HG03378 (cell line): ENCODE results near the gene GGA3.
"Not testable (repeated sequence)": the region's sequence is repeated elsewhere in the genome, so short reads cannot be mapped to it uniquely, and the experiment has no call there.

Source experiments
- ATAC-seq: cut with Tn5 transposase; IDR thresholded peaks from one replicate; pipeline ENCODE4 v1.9.1; 2021; ENCODE audit warnings: mild to moderate bottlenecking, moderate library complexity; ENCODE audit not compliant: unreplicated experiment

GGA3 gene, protein sequence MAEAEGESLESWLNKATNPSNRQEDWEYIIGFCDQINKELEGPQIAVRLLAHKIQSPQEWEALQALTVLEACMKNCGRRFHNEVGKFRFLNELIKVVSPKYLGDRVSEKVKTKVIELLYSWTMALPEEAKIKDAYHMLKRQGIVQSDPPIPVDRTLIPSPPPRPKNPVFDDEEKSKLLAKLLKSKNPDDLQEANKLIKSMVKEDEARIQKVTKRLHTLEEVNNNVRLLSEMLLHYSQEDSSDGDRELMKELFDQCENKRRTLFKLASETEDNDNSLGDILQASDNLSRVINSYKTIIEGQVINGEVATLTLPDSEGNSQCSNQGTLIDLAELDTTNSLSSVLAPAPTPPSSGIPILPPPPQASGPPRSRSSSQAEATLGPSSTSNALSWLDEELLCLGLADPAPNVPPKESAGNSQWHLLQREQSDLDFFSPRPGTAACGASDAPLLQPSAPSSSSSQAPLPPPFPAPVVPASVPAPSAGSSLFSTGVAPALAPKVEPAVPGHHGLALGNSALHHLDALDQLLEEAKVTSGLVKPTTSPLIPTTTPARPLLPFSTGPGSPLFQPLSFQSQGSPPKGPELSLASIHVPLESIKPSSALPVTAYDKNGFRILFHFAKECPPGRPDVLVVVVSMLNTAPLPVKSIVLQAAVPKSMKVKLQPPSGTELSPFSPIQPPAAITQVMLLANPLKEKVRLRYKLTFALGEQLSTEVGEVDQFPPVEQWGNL

GRCh38 chr17:75261336-75262111, at the start of gene GGA3, which contains the start of gene MRPS7:
TSS of gene GGA3 (minus strand) at chr17:75261606. CDS start at chr17:75261587, 19 bp downstream.
TSS of gene MRPS7 (plus strand) at chr17:75261879. CDS start at chr17:75261901, 22 bp downstream.
- peak; percentile 60 for ATAC-seq

DNA sequence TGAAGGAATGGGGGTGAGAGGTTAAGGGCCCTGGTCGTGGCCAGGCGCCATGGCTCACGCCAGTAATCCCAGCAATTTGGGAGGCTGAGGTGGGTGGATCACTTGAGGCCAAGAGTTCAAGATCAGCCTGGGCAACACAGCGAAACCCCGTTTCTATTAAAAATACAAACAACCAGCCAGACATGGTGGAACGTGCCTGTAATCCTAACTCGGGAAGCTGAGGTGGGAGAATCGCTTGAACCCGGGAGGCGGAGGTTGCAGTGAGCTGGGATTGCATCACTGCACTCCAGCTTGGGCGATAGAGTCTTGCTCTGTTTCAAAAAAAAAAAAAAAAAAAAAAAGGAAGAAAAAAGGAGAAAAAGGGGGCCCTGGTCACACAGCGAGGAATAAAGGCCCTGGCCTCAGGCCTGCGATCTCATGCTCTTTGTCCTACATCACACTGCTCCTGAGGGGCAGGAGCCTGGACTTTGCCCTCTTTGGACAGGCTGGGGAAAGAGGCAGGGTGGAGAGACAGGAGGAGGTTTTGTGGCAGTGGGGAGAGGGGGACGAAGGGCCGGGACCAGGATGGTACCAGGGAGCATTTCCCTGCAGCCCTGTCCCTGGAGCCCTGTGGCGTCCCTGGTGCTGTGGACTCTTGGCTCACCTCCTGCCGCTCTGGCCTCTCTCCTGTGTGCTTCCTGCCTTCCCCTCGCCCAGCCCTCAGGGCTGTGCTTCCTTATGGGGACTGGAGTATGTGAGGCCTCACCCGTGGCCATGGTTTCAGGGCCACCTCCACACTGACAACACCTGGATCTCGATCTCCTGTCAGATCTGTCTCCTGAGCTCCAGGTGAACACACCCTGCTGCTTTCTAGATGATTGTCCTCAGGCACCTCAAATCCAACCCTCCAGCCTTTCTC, 47.6 kb upstream of the GGA3 start:
- ATAC-seq, result no peak

DNA sequence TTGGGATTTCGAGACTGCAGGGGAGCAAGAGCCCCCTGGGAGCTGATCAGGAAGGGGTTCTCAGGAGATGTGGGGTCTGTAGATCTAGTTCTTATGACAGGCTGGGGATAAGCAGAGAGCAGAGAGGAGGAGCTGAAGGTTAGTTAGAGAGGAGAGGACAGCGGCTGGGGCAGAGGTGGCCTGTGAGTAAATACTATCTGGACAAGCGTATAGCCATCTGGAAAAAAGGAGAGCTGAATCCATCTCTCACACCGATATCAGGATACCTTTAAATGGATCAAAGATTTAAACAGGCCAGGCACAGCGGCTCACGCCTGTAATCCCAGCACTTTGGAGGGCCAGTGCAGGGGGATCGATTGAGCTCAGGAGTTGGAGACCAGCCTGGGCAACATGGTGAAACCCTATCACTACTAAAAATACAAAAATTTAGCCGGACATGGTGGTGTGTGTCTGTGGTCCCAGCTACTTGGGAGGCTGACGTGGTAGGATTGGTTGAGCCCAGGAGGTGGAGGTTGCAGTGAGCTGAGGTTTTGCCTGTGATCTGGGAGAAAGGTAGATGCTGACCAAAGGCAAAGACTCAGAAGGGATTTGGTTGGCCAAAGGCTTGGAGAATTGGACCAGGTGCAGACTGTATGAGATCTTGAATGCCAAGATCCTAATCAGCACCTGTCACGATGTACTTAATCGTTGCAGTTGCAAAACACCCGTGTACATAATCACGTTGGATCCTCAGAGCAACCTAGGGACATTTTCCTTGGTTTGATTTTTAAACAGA, 46.7 kb upstream of the GGA3 start:
- ATAC-seq, result no peak

- no peak for ATAC-seq
Observed at GRCh38 chr17:75301502-75302206, 40.2 kb upstream of the GGA3 start.

DNA sequence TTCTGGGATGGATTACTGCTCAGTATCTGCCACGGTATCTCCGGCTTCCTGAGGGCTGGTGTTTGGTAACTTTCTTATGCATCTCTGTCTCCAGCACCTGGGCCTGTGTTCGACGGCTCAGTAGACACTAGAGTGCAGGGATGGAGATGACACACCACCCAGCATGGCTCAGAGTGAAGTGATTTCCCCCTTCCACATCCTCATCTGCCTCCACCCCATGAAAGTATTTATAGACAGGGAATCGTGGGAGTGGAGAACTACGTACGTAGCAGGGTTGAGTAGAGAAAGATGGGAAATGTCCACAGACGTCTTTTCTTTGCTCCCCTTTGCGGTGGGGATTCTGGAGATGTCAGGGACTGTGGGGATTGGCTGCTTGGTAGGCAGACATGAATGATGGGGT, 39.6 kb upstream of the GGA3 start:
- no peak for ATAC-seq

- no peak for ATAC-seq
Observed at GRCh38 chr17:75300280-75300679, 38.9 kb upstream of the GGA3 start.

GRCh38 chr17:75295201-75296158, 34.1 kb upstream of the GGA3 start:
- peak; percentile 56 for ATAC-seq

- ATAC-seq, result not testable (repeated sequence)
Observed at GRCh38 chr17:75292810-75293448, 31.5 kb upstream of the GGA3 start.

GRCh38 chr17:75289832-75290337, 28.5 kb upstream of the GGA3 start:
- ATAC-seq, result peak; percentile 24

DNA sequence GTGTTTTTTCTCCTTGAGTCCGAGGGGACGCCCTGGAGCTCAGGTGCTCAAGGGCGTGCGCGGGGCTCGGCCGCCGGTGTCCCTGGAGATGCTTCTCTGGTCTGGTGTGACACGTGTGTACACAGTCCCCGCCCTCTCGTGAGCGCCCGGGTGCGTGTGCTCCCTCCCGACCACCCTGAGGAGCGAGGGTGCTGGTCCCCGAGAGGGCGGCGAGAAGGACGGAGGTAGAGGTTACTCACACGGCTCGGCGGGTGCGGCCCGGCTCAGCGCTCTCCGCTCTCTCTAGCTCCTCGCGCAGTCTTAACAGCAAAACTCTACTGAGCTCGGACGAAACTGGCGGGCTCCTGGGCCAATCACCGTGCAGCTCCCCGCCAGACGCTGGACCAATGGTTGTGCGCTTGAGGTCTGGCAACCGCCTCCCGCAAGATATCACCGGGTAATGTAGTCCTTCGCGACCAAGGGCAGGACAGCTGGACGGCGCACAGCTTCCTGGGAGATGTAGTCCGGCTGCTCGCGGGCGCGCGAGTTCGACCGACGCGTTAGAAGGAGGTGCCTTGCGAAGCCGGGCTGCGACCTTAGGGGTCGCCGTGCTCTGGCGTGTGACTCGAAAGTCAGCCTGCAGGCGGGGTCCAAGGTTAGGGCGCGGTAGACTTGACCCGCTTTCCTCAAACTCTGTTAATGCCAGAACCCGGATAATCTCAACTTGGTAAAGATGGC, 27.9 kb upstream of the GGA3 start, which contains the start of gene SLC25A19:
SLC25A19 (minus strand) TSS at position 319 of the 717 bp plus-strand sequence. CDS start 2,669 bp downstream, outside the sequence.
- ATAC-seq, result peak; percentile 91

- ATAC-seq, result peak; percentile 15
Observed at GRCh38 chr17:75288770-75289114, 27.3 kb upstream of the GGA3 start.

DNA sequence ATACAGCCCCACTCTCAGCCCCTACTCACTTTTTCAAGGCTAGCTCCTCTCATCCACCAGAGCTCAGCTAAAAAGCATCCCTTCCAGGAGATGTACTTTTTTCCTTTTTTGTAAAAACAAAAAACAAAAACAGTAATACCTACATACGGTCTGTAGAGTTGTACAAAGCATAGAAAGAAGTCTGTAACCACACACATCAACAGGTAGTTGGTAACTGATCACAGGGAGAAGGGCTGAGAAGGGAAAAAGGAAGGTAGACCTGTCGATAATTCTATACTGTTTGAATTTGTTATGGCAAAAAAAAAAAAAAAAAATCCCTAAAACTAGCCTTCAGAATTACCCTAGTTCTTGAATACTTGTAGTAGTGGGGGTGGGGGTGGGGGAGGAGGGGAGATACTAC, 27.0 kb upstream of the GGA3 start:
- no peak for ATAC-seq

DNA sequence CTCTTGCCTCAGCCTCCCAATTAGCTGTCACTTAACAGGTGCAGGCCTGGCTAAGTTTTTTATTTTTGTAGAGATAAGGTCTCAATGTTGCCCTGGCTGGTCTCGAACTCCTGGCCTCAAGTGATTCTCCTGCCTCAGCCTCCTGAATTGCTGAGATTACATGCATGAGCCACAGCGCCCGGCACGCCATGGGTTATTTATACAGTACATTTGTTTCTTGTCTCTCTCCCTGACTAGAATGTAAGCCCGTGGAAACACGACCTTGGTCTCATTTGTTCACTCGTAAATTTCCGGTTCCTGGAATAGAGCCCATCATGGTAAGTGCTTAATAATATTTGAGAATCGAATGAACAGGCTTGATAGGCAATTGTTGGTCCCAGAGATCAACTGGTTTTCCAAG, 25.8 kb upstream of the GGA3 start:
- ATAC-seq, result no peak

DNA sequence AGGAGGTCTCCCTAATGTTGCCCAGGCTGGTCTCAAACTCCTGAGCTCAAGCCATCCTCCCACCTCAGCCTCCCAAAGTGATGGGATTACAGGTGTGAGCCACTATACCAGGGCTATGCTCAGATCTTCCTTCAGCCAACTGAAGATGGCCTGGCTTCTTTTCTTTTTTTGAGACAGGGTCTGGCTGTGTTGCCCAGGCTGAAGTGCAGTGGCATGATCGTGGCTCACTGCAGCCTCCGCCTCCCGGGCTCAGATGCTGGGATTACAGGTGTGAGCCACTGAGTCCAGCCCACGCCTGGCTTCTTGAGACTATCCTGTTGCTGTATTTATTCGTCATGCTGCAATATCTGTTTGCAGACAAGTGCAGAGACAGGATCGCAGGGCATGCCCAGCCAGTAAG, 23.7 kb upstream of the GGA3 start:
- no peak for ATAC-seq

DNA sequence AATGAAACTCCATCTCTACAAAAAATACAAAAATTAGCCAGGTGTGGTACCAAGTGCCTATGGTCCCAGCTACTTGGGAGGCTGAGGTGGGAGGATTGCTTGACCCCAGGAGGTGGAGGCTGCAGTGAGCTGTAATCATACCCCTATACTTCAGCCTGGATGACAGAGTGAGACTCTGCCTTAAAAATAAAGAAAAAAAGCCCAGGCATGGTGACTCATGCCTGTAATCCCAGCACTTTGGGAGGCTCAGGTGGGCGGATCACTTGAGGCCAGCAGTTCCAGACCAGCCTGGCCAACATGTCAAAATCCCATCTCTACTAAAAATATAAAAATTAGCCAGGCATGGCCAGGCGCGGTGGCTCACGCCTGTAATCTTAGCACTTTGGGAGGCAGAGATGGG, 18.8 kb upstream of the GGA3 start:
- not testable (repeated sequence) for ATAC-seq

DNA sequence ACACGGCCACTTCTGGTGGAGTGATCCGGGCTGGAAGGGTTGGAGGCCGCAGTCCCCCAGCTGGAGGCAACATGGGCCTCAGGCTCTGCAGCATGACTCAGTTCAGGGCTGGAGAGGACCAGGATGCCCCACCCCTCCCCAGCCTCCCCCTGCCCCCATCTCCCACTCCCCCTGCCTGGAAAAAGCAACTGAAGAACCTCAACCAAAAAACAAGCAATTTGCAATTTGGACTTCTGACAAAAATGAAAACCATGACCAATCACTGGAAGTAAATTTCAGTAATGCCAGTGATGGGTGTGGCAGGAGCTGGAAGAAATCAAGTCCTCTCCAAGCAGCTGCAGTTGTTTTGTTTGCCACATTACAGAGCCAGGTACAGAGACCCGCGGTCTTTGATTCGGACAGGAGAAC, 16.3 kb upstream of the GGA3 start:
- ATAC-seq, result no peak
